ENCODE measurements around the gene MYO6.
"Not testable (repeated sequence)": the region's sequence is repeated elsewhere in the genome, so short reads cannot be mapped to it uniquely, and the experiment has no call there.

Gene MYO6

GRCh38 chr6:75893058-75893775 lies 144.2 kb downstream of the MYO6 start:
- H3K4me1 ChIP-seq (ENCODE audit: insufficient read depth, low read length, poor library complexity, severe bottlenecking) = no peaks in the 10 kb centered on the region
- no peaks in the 10 kb centered on the region for H3F3A ChIP-seq (ENCODE audit: low read depth)
- no peaks in the 10 kb centered on the region for H3K36me3 ChIP-seq (ENCODE audit: insufficient read depth, low read length)
- peak overlapping the region; percentile 42 for H3K4me2 ChIP-seq (ENCODE audit: low read depth, low read length, poor library complexity, severe bottlenecking)
- no peaks in the 10 kb centered on the region for H3K9me2 ChIP-seq (replicated peaks; ENCODE audit: low read depth, low read length)
- H3K4me3 ChIP-seq (ENCODE audit: low read length, poor library complexity, severe bottlenecking) = no peak overlapping the region
- H3K27me3 ChIP-seq (ENCODE audit: insufficient read depth, low read length, poor library complexity, severe bottlenecking) = no peaks in the 10 kb centered on the region
- no peaks in the 10 kb centered on the region for H3K79me2 ChIP-seq (ENCODE audit: insufficient read depth, low read length)
- TF ChIP-seq CTCF (conservative IDR thresholded peaks at IDR 0.05; ENCODE audit: low read length) (peak; percentile 85), EZH2phosphoT487 (IDR thresholded peaks at IDR 0.05; ENCODE audit: borderline replicate concordance) (no peak)
- H3K9me3 ChIP-seq (ENCODE audit: insufficient read depth, low read depth, low read length) = no peaks in the 10 kb centered on the region
- no peak overlapping the region for H3K9ac ChIP-seq (ENCODE audit: low read depth, low read length, poor library complexity, severe bottlenecking)
- H2AFZ ChIP-seq (ENCODE audit: low read length) = peak overlapping the region; percentile 27; the same call in 1 of the 2 replicates
- H4K20me1 ChIP-seq (ENCODE audit: insufficient read depth, low read length, poor library complexity, severe bottlenecking) = no peaks in the 10 kb centered on the region

- H3K9ac ChIP-seq (ENCODE audit: low read depth, low read length, poor library complexity, severe bottlenecking) = no peak overlapping the region
- H3K36me3 ChIP-seq (ENCODE audit: insufficient read depth, low read length) = no peaks in the 10 kb centered on the region
- H2AFZ ChIP-seq (ENCODE audit: low read length) = peak overlapping the region; percentile 27; the same call in 1 of the 2 replicates
- no peaks in the 10 kb centered on the region for H3K79me2 ChIP-seq (ENCODE audit: insufficient read depth, low read length)
- H3F3A ChIP-seq (ENCODE audit: low read depth) = no peaks in the 10 kb centered on the region
- no peaks in the 10 kb centered on the region for H3K9me3 ChIP-seq (ENCODE audit: insufficient read depth, low read depth, low read length)
- H4K20me1 ChIP-seq (ENCODE audit: insufficient read depth, low read length, poor library complexity, severe bottlenecking) = no peaks in the 10 kb centered on the region
- peak overlapping the region; percentile 42 for H3K4me2 ChIP-seq (ENCODE audit: low read depth, low read length, poor library complexity, severe bottlenecking)
- no peaks in the 10 kb centered on the region for H3K9me2 ChIP-seq (replicated peaks; ENCODE audit: low read depth, low read length)
- no peak overlapping the region for H3K4me3 ChIP-seq (ENCODE audit: low read length, poor library complexity, severe bottlenecking)
- H3K4me1 ChIP-seq (ENCODE audit: insufficient read depth, low read length, poor library complexity, severe bottlenecking) = no peaks in the 10 kb centered on the region
- no peaks in the 10 kb centered on the region for H3K27me3 ChIP-seq (ENCODE audit: insufficient read depth, low read length, poor library complexity, severe bottlenecking)
- TF ChIP-seq EZH2phosphoT487 (IDR thresholded peaks at IDR 0.05; ENCODE audit: borderline replicate concordance) (no peak), CTCF (conservative IDR thresholded peaks at IDR 0.05; ENCODE audit: low read length) (no peak)
Measured at GRCh38 chr6:75893776-75894152, 144.7 kb downstream of the MYO6 start.

- Histone ChIP-seq H3K4me3 (ENCODE audit: low read length, poor library complexity, severe bottlenecking) (no peak overlapping the region), H2AFZ (ENCODE audit: low read length) (no peak overlapping the region), H3K9me2 (replicated peaks; ENCODE audit: low read depth, low read length) (no peaks in the 10 kb centered on the region), H3F3A (ENCODE audit: low read depth) (no peaks in the 10 kb centered on the region), H4K20me1 (ENCODE audit: insufficient read depth, low read length, poor library complexity, severe bottlenecking) (no peaks in the 10 kb centered on the region), H3K4me1 (ENCODE audit: insufficient read depth, low read length, poor library complexity, severe bottlenecking) (no peaks in the 10 kb centered on the region), H3K4me2 (ENCODE audit: low read depth, low read length, poor library complexity, severe bottlenecking) (no peak overlapping the region), H3K9me3 (ENCODE audit: insufficient read depth, low read depth, low read length) (no peaks in the 10 kb centered on the region), H3K9ac (ENCODE audit: low read depth, low read length, poor library complexity, severe bottlenecking) (no peak overlapping the region), H3K27me3 (ENCODE audit: insufficient read depth, low read length, poor library complexity, severe bottlenecking) (no peaks in the 10 kb centered on the region), H3K36me3 (ENCODE audit: insufficient read depth, low read length) (no peaks in the 10 kb centered on the region), H3K79me2 (ENCODE audit: insufficient read depth, low read length) (no peaks in the 10 kb centered on the region)
- TF ChIP-seq EZH2phosphoT487 (IDR thresholded peaks at IDR 0.05; ENCODE audit: borderline replicate concordance) = no peak
- TF ChIP-seq CTCF (conservative IDR thresholded peaks at IDR 0.05; ENCODE audit: low read length) = no peak
Measured at GRCh38 chr6:75896526-75896925, 147.5 kb downstream of the MYO6 start.

- not testable (repeated sequence) for H3K9ac ChIP-seq (ENCODE audit: low read depth, low read length, poor library complexity, severe bottlenecking); H4K20me1 ChIP-seq (ENCODE audit: insufficient read depth, low read length, poor library complexity, severe bottlenecking); H3K4me3 ChIP-seq (ENCODE audit: low read length, poor library complexity, severe bottlenecking); H3K9me2 ChIP-seq (replicated peaks; ENCODE audit: low read depth, low read length); H3K4me2 ChIP-seq (ENCODE audit: low read depth, low read length, poor library complexity, severe bottlenecking); H3K4me1 ChIP-seq (ENCODE audit: insufficient read depth, low read length, poor library complexity, severe bottlenecking); H2AFZ ChIP-seq (ENCODE audit: low read length); H3F3A ChIP-seq (ENCODE audit: low read depth); H3K79me2 ChIP-seq (ENCODE audit: insufficient read depth, low read length); H3K36me3 ChIP-seq (ENCODE audit: insufficient read depth, low read length); H3K27me3 ChIP-seq (ENCODE audit: insufficient read depth, low read length, poor library complexity, severe bottlenecking); H3K9me3 ChIP-seq (ENCODE audit: insufficient read depth, low read depth, low read length)
Measured at GRCh38 chr6:75900216-75900615, 151.2 kb downstream of the MYO6 start.

DNA sequence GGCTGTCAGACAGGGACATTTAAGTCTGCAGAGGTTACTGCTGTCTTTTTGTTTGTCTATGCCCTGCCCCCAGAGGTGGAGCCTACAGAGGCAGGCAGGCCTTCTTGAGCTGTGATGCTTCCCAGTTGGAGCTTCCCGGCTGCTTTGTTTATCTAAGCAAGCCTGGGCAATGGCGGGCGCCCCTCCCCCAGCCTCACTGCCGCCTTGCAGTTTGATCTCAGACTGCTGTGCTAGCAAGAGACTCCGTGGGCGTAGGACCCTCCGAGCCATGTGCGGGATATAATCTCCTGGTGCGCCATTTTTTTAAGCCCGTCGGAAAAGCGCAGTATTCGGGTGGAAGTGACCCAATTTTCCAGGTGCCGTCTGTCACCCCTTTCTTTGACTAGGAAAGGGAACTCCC lies 156.1 kb downstream of the MYO6 start:
- H3F3A ChIP-seq (ENCODE audit: low read depth); H3K9me2 ChIP-seq (replicated peaks; ENCODE audit: low read depth, low read length); H3K36me3 ChIP-seq (ENCODE audit: insufficient read depth, low read length); H3K4me1 ChIP-seq (ENCODE audit: insufficient read depth, low read length, poor library complexity, severe bottlenecking); H3K4me3 ChIP-seq (ENCODE audit: low read length, poor library complexity, severe bottlenecking); H4K20me1 ChIP-seq (ENCODE audit: insufficient read depth, low read length, poor library complexity, severe bottlenecking); H3K9me3 ChIP-seq (ENCODE audit: insufficient read depth, low read depth, low read length); H2AFZ ChIP-seq (ENCODE audit: low read length); H3K27me3 ChIP-seq (ENCODE audit: insufficient read depth, low read length, poor library complexity, severe bottlenecking); H3K79me2 ChIP-seq (ENCODE audit: insufficient read depth, low read length); H3K4me2 ChIP-seq (ENCODE audit: low read depth, low read length, poor library complexity, severe bottlenecking); H3K9ac ChIP-seq (ENCODE audit: low read depth, low read length, poor library complexity, severe bottlenecking): not testable (repeated sequence)

Data from Loucy (cell line).